ENCODE data around the gene CTAGE9. TPM values are rescaled to one million over a fixed set of nuclear protein-coding genes. Genes with fewer than 3 reads are reported as not detected.

The CTAGE9 gene
- total RNA-seq, 1 experiment from 2014 or later: not detected

DNA sequence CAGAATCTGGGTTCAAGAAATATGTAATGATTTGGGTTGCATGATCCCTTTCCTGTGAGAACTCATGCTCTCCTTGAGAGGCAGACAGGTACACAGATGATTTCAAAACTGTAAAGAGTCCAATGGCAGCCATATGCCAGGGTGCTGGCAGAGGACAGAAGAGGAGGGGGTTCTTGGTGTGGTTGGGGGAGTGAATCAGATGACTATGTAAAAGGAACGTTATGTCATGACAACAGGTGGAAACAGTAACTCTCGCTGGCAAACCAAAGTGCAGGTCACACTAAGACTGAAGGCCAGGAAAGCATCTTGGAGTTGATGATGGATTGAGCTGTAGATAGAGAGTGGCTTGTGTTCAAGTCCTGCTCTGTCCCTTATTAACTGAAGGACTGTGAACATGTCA lies 29.9 kb downstream of the CTAGE9 start:
- Histone ChIP-seq H4K8ac (replicated peaks; ENCODE audit: insufficient read length, low read depth, low read length) (no peak overlapping the region), H3K14ac (ENCODE audit: insufficient read depth, low read length) (no peak overlapping the region), H4K20me1 (ENCODE audit: control insufficient read depth, insufficient read depth, insufficient read length) (no peaks in the 10 kb centered on the region), H2BK12ac (ENCODE audit: insufficient read length, low read depth, low read length) (no peak overlapping the region), H3T11ph (ENCODE audit: low read length) (no peak overlapping the region), H2BK15ac (ENCODE audit: low read depth, low read length) (no peak overlapping the region), H3K79me2 (ENCODE audit: insufficient read depth, low read length) (no peaks in the 10 kb centered on the region), H3K4me1 (ENCODE audit: insufficient read depth, low read length) (no peaks in the 10 kb centered on the region), H3K27ac (ENCODE audit: insufficient read length, low read depth, low read length) (no peak overlapping the region), H3K23me2 (ENCODE audit: insufficient read length, low read depth, low read length, poor library complexity, severe bottlenecking) (no peaks in the 10 kb centered on the region), H3K56ac (ENCODE audit: insufficient read length, low read depth, low read length) (no peak overlapping the region), H2BK20ac (ENCODE audit: low read depth, low read length, poor library complexity, severe bottlenecking) (no peak overlapping the region), H3K4ac (ENCODE audit: low read depth, low read length) (no peak overlapping the region), H3K18ac (ENCODE audit: insufficient read length, low read depth, low read length) (no peak overlapping the region), H2BK5ac (ENCODE audit: insufficient read length, low read length) (no peak overlapping the region), H4K91ac (ENCODE audit: insufficient read length, low read depth, low read length) (no peak overlapping the region), H3K9ac (ENCODE audit: extremely low read depth, insufficient read length, low read length) (no peak overlapping the region), H2AFZ (ENCODE audit: low read length) (no peak overlapping the region), H3K79me1 (ENCODE audit: insufficient read depth, low read depth, low read length, poor library complexity, severe bottlenecking) (no peaks in the 10 kb centered on the region), H2BK120ac (ENCODE audit: low read depth, low read length, poor library complexity, severe bottlenecking) (no peak overlapping the region), H2AK5ac (ENCODE audit: insufficient read length, low read length) (no peak overlapping the region), H3K4me2 (ENCODE audit: insufficient read depth, insufficient read length, low read length) (no peak overlapping the region), H4K5ac (ENCODE audit: insufficient read length, low read depth, low read length) (no peak overlapping the region), H3K9me3 (ENCODE audit: control insufficient read depth, low read depth, low read length) (no peaks in the 10 kb centered on the region), H3K27me3 (ENCODE audit: insufficient read depth, low read length) (no peaks in the 10 kb centered on the region), H3K23ac (ENCODE audit: insufficient read length, low read depth, low read length) (no peak overlapping the region)
- peaks cover 5 to 8% of the 10 kb centered on the region in 2 experiments; a peak in 3 of 4 replicates for H3K4me1 Mint-ChIP-seq
- DNase-seq: no peak
- peaks cover 2% of the 10 kb centered on the region; the same call in 1 of the 2 replicates for H3K27me3 Mint-ChIP-seq (ENCODE audit: low read depth)
- no CpG with 5 or more reads among the region's 2 CpGs for WGBS (ENCODE audit: extremely low coverage, insufficient read length, low lambda C conversion rate)
- no peak overlapping the region for H3K27ac Mint-ChIP-seq
- TF ChIP-seq, protein P1, sequence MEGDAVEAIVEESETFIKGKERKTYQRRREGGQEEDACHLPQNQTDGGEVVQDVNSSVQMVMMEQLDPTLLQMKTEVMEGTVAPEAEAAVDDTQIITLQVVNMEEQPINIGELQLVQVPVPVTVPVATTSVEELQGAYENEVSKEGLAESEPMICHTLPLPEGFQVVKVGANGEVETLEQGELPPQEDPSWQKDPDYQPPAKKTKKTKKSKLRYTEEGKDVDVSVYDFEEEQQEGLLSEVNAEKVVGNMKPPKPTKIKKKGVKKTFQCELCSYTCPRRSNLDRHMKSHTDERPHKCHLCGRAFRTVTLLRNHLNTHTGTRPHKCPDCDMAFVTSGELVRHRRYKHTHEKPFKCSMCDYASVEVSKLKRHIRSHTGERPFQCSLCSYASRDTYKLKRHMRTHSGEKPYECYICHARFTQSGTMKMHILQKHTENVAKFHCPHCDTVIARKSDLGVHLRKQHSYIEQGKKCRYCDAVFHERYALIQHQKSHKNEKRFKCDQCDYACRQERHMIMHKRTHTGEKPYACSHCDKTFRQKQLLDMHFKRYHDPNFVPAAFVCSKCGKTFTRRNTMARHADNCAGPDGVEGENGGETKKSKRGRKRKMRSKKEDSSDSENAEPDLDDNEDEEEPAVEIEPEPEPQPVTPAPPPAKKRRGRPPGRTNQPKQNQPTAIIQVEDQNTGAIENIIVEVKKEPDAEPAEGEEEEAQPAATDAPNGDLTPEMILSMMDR (conservative IDR thresholded peaks at IDR 0.05): no peak
- no peaks in the 10 kb centered on the region for H3K9me3 Mint-ChIP-seq
- H3K4me3 Mint-ChIP-seq: no peak overlapping the region
- no peaks in the 10 kb centered on the region; a peak in 1 of 7 replicates for H3K36me3 Mint-ChIP-seq (ENCODE audit: insufficient read depth in 1 of 3, low read depth in 3 of 3)
